Progenitor cell of endocrine pancreas (in vitro differentiated cells): Measurements from ENCODE around the gene NPEPL1. TPM values are rescaled to one million over a fixed set of nuclear protein-coding genes. Genes with fewer than 3 reads are reported as not detected.

Experiments
- DNase-seq: peaks from one replicate; pipeline ENCODE4 v3.0.0; 2021; ENCODE audit warnings: low spot score; ENCODE audit not compliant: unreplicated experiment
- H3K27ac Mint-ChIP-seq: 2 replicates; pipeline ENCODE4 v1.8.0; 2021; ENCODE audit warnings: mild to moderate bottlenecking, moderate library complexity, mixed read lengths
- H3K27me3 Mint-ChIP-seq: 2 replicates; pipeline ENCODE4 v1.8.0; 2021; ENCODE audit warnings: mixed read lengths
- H3K36me3 Mint-ChIP-seq: 2 replicates; pipeline ENCODE4 v1.8.0; 2022; ENCODE audit warnings: mixed read lengths; ENCODE audit not compliant: insufficient read depth
- H3K4me1 Mint-ChIP-seq: 2 replicates; pipeline ENCODE4 v1.8.0; 2021; ENCODE audit warnings: low read depth, mixed read lengths
- H3K4me3 Mint-ChIP-seq: 2 replicates; pipeline ENCODE4 v1.8.0; 2021; ENCODE audit warnings: low read depth, mild to moderate bottlenecking, moderate library complexity, mixed read lengths
- H3K9me3 Mint-ChIP-seq: 2 replicates; pipeline ENCODE4 v1.8.0; 2021; ENCODE audit warnings: low read depth, mixed read lengths
- CTCF ChIP-seq: fragments of 200-600 bp; sonication (generic); IDR thresholded peaks from one replicate; pipeline ENCODE4 v1.5.0; 2021; ENCODE audit warnings: antibody characterized with exemption, mild to moderate bottlenecking; ENCODE audit not compliant: unreplicated experiment
- total RNA-seq: library from RNA; stranded (reverse); gene quantifications from 2 replicates; pipeline ENCODE4 v1.2.1, GENCODE V29; 2021

NPEPL1 gene
- total RNA-seq, 1 donor from 2014 or later, result 55.4 TPM

- Mint-ChIP-seq H3K4me3 (no peak overlapping the region), H3K27me3 (peaks cover 6% of the 10 kb centered on the region), H3K4me1 (peaks cover 1% of the 10 kb centered on the region), H3K36me3 (no peaks in the 10 kb centered on the region), H3K9me3 (no peaks in the 10 kb centered on the region), H3K27ac (no peak overlapping the region)
- DNase-seq, result no peak
- no peak for TF ChIP-seq CTCF
These were observed 24.1 kb downstream of the NPEPL1 start for GRCh38 chr20:58716476-58717277.

- DNase-seq, result no peak
- Mint-ChIP-seq H3K4me3 (no peak overlapping the region), H3K9me3 (no peaks in the 10 kb centered on the region), H3K27me3 (peaks cover 10% of the 10 kb centered on the region), H3K36me3 (no peaks in the 10 kb centered on the region), H3K4me1 (peaks cover 1% of the 10 kb centered on the region), H3K27ac (no peak overlapping the region)
- no peak for TF ChIP-seq CTCF
These were observed 24.9 kb downstream of the NPEPL1 start for GRCh38 chr20:58717278-58718091.

- DNase-seq, result no peak
- no peak overlapping the region for H3K27ac Mint-ChIP-seq
- TF ChIP-seq CTCF, result no peak
- H3K4me3 Mint-ChIP-seq, result no peak overlapping the region
- no peaks in the 10 kb centered on the region for H3K9me3 Mint-ChIP-seq
- peaks cover 17% of the 10 kb centered on the region for H3K27me3 Mint-ChIP-seq
- H3K36me3 Mint-ChIP-seq, result no peaks in the 10 kb centered on the region
- H3K4me1 Mint-ChIP-seq, result peaks cover 1% of the 10 kb centered on the region
These were observed 25.5 kb downstream of the NPEPL1 start for GRCh38 chr20:58718121-58718563.

GRCh38 chr20:58718729-58719128, 26.1 kb downstream of the NPEPL1 start:
- no peak for DNase-seq
- TF ChIP-seq CTCF, result no peak
- no peaks in the 10 kb centered on the region for H3K36me3 Mint-ChIP-seq
- no peaks in the 10 kb centered on the region for H3K9me3 Mint-ChIP-seq
- H3K27ac Mint-ChIP-seq, result no peak overlapping the region
- H3K4me3 Mint-ChIP-seq, result no peak overlapping the region
- peaks cover 23% of the 10 kb centered on the region for H3K27me3 Mint-ChIP-seq
- peaks cover 1% of the 10 kb centered on the region for H3K4me1 Mint-ChIP-seq

GRCh38 chr20:58719258-58719657, 26.7 kb downstream of the NPEPL1 start:
- H3K4me3 Mint-ChIP-seq, result no peak overlapping the region
- peaks cover under 1% of the 10 kb centered on the region for H3K9me3 Mint-ChIP-seq
- TF ChIP-seq CTCF, result no peak
- H3K36me3 Mint-ChIP-seq, result no peaks in the 10 kb centered on the region
- H3K27ac Mint-ChIP-seq, result no peak overlapping the region
- peaks cover 1% of the 10 kb centered on the region for H3K4me1 Mint-ChIP-seq
- no peak for DNase-seq
- peaks cover 24% of the 10 kb centered on the region for H3K27me3 Mint-ChIP-seq
